ENCODE results near the gene ZSCAN26. TPM values are rescaled to one million over a fixed set of nuclear protein-coding genes. Genes with fewer than 3 reads are reported as not detected.
A peak's percentile ranks its signal among the peaks of the same experiment; 100 is the strongest.

Gene ZSCAN26
- total and polyA plus RNA-seq, 12 donors = 7.2 to 27.3 (median 18.3) TPM

DNA sequence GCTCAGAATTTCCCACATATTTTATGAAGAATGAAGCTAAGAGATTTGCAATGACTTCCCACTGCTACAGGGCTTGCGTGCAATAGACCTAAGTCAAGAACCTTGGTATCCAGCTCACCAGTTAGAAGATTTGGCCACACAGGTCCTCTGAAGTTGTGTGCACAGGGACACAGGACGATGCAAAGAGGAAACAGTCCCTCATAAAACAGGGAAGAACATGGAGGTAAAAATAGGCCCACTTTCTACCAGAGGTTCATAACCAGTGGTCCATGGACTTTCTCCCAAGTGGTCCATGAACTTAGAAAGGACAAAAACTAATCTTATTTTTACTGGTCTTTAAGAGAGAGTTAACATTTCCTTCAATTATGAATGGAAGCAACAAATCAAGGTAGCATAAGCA is 16.2 kb upstream of the ZSCAN26 start:
- Histone ChIP-seq H3K4me1 (replicated peaks in 1 of 2) (peaks cover 17 to 29% of the 10 kb centered on the region in 2 donors), H3K27ac (no peak overlapping the region), H3K27me3 (no peaks in the 10 kb centered on the region), H3K4me3 (peak overlapping the region in 1 of 4 donors; percentile 80), H3K36me3 (replicated peaks in 1 of 2) (peaks cover 0 to 19% of the 10 kb centered on the region in 2 donors), H3K9me3 (replicated peaks in 1 of 3) (no peaks in the 10 kb centered on the region)
- intact Hi-C loops (cut with DNase I) = loop anchor here in 1 of 2 donors (10.0 kb wide), 1 partner anchor 104 kb away; no protein-coding TSS in a partner anchor
- no peak for DNase-seq
- TF ChIP-seq, protein P1, sequence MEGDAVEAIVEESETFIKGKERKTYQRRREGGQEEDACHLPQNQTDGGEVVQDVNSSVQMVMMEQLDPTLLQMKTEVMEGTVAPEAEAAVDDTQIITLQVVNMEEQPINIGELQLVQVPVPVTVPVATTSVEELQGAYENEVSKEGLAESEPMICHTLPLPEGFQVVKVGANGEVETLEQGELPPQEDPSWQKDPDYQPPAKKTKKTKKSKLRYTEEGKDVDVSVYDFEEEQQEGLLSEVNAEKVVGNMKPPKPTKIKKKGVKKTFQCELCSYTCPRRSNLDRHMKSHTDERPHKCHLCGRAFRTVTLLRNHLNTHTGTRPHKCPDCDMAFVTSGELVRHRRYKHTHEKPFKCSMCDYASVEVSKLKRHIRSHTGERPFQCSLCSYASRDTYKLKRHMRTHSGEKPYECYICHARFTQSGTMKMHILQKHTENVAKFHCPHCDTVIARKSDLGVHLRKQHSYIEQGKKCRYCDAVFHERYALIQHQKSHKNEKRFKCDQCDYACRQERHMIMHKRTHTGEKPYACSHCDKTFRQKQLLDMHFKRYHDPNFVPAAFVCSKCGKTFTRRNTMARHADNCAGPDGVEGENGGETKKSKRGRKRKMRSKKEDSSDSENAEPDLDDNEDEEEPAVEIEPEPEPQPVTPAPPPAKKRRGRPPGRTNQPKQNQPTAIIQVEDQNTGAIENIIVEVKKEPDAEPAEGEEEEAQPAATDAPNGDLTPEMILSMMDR (IDR thresholded peaks at IDR 0.05) = no peak
- no peak for TF ChIP-seq POLR2A (IDR thresholded peaks at IDR 0.05)
- 68 to 73% (median 72%) methylated on average over 2 of the region's 2 CpGs for WGBS, 4 donors

DNA sequence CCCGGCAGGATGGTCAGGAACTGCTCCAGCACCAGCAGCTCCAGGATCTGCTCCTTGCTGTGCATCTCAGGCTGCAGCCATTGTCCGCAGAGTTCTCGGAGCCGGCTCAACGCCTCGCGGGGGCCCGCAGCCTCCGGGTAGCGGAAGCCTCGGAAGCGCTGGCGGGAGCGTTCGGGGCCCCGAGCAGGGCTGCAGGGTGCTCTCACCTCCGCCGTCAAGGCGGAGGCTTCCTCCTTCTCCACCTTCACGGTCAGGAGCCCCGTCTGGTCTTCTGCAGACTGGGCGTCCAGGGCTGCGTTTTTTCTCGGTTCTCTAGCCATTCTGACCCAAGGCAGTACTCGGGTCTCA is 15.3 kb upstream of the ZSCAN26 start:
- DNase-seq = no peak
- Histone ChIP-seq H3K27ac (peak overlapping the region in 2 of 5 donors; percentile 45 to 49), H3K36me3 (replicated peaks in 1 of 2) (peaks cover 0 to 10% of the 10 kb centered on the region in 2 donors), H3K4me1 (replicated peaks in 1 of 2) (peaks cover 17 to 29% of the 10 kb centered on the region in 2 donors), H3K9me3 (replicated peaks in 1 of 3) (no peaks in the 10 kb centered on the region), H3K4me3 (peak overlapping the region; percentile 72 to 86 (median 77)), H3K27me3 (no peaks in the 10 kb centered on the region)
- TF ChIP-seq, protein P1 (IDR thresholded peaks at IDR 0.05) = no peak
- TF ChIP-seq POLR2A (IDR thresholded peaks at IDR 0.05) = no peak
- intact Hi-C loops (cut with DNase I) = loop anchor here in 1 of 2 donors (10.0 kb wide), 1 partner anchor 103 kb away; no protein-coding TSS in a partner anchor
- WGBS, 4 donors = 1 to 2% (median 1%) methylated on average over 6 to 25 of the region's 25 CpGs; no CpG with 5 or more reads in 1 of the 4 donors

DNA sequence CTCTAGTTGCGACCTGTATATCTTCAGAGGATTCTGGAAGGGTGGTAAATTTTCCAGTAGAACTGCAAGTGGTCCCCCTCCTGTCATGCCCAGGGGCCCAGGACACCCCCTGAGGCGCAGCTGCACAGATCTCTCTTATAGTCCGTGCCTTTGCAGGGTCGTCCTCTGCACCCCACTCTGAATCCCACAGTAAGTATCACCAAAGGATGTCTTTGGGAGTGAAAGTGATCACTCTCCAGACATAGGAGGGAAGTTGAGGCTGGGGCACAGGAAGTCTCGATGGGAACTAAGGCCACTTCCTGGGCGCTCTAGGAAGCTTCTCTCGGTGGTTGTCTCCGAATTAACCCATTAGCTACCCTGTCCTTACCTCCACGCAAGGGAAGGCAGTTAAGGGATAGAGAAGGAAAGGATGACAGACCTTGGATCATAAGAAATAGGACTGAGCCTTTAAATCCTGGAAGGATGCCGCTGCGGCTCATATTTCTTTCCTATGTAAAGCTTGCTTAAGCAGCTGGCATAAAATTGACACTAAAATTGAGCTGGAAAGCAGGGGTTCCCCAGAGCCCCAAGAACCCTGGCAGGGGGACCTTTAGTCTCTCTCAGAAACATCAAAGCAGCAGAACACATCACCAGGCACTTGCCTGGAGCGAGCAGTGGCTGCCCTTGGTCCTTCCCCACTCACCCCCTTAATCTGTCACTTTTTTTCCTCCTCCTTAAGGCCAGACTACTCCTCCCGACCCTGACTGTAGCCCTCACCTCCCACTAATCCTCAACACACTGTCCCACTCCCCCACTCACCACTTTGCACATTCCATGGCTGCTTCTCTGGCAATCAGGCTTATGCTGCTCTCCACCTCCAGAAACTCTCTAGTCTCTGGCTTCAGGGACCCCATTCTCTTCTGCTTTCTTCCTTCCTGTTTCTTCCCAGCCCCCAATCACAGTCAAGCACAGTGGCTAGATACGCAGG is 14.7 kb upstream of the ZSCAN26 start, which contains the start of gene ZKSCAN4:
Gene ZKSCAN4 (minus strand): TSS at position 261 of the 967 bp plus-strand sequence. CDS start 289 bp downstream, outside the sequence.
- Histone ChIP-seq H3K36me3 (replicated peaks in 1 of 2) (peaks cover 0 to 4% of the 10 kb centered on the region in 2 donors), H3K27me3 (no peaks in the 10 kb centered on the region), H3K27ac (peak within 1 kb of the TSS in 3 of 5 donors; percentile 45 to 79 (median 49)), H3K4me3 (peak within 1 kb of the TSS; percentile 72 to 86 (median 77)), H3K9me3 (replicated peaks in 1 of 3) (no peaks in the 10 kb centered on the region), H3K4me1 (replicated peaks in 1 of 2) (peaks cover 17 to 29% of the 10 kb centered on the region in 2 donors)
- intact Hi-C loops (cut with DNase I) = loop anchor here in 1 of 2 donors (10.0 kb wide), 1 partner anchor 103 kb away; no protein-coding TSS in a partner anchor
- peak; percentile 70 to 84 (median 82) for DNase-seq
- WGBS, 4 donors = 4 to 6% (median 6%) methylated on average over 11 to 14 of the region's 14 CpGs
- no peak for TF ChIP-seq POLR2A (IDR thresholded peaks at IDR 0.05)
- TF ChIP-seq, protein P1 (IDR thresholded peaks at IDR 0.05) = no peak

DNA sequence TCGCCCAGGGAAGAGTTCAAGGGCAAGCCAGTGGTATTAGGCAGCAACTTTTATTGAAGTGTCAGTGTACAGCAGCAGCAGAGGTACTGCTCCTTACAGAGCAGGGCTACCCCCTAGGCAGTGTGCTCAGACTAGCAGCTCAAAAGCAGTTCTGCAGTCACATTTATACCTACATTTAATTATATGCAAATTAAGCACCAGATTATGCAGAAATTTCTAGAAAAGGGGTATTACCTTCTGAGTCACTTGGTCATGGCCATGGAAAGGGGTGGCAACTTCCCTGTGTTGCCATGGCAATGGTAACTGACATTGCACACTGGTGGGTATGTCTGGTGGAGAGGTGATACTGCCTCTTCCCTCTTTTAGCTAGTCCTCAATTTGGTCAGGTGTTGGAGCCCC is 12.8 kb upstream of the ZSCAN26 start:
- Histone ChIP-seq H3K27me3 (no peaks in the 10 kb centered on the region), H3K27ac (peak overlapping the region in 2 of 5 donors; percentile 45 to 53), H3K4me3 (no peak overlapping the region), H3K4me1 (replicated peaks in 1 of 2) (peaks cover 17 to 33% of the 10 kb centered on the region in 2 donors), H3K36me3 (replicated peaks in 1 of 2) (no peaks in the 10 kb centered on the region), H3K9me3 (replicated peaks in 1 of 3) (no peaks in the 10 kb centered on the region)
- no peak for DNase-seq
- no peak for TF ChIP-seq POLR2A (IDR thresholded peaks at IDR 0.05)
- TF ChIP-seq, protein P1 (IDR thresholded peaks at IDR 0.05) = no peak
- intact Hi-C loops (cut with DNase I) = loop anchor here in 1 of 2 donors (10.0 kb wide), 1 partner anchor 101 kb away; no protein-coding TSS in a partner anchor
- WGBS, 4 donors = 62 to 78% (median 72%) methylated on average over 1 of the region's 1 CpG
